ENCODE data around the gene EIF3I.

EIF3I gene

DNA sequence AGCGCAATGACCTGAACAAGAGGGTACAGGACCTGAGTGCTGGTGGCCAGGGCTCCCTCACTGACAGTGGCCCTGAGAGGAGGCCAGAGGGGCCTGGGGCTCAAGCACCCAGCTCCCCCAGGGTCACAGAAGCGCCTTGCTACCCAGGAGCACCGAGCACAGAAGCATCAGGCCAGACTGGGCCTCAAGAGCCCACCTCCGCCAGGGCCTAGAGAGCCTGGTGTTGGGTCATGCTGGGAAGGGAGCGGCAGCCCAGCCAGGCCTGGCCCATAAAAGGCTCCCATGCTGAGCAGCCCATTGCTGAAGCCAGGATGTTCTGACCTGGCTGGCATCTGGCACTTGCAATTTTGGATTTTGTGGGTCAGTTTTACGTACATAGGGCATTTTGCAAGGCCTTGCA is 27.2 kb upstream of the EIF3I start:
- no peak for TF ChIP-seq ZFX (IDR thresholded peaks at IDR 0.05; ENCODE audit: borderline replicate concordance)
- TF ChIP-seq, protein P1, sequence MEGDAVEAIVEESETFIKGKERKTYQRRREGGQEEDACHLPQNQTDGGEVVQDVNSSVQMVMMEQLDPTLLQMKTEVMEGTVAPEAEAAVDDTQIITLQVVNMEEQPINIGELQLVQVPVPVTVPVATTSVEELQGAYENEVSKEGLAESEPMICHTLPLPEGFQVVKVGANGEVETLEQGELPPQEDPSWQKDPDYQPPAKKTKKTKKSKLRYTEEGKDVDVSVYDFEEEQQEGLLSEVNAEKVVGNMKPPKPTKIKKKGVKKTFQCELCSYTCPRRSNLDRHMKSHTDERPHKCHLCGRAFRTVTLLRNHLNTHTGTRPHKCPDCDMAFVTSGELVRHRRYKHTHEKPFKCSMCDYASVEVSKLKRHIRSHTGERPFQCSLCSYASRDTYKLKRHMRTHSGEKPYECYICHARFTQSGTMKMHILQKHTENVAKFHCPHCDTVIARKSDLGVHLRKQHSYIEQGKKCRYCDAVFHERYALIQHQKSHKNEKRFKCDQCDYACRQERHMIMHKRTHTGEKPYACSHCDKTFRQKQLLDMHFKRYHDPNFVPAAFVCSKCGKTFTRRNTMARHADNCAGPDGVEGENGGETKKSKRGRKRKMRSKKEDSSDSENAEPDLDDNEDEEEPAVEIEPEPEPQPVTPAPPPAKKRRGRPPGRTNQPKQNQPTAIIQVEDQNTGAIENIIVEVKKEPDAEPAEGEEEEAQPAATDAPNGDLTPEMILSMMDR (IDR thresholded peaks at IDR 0.05): no peak
- no peak overlapping the region for H3K27ac ChIP-seq

DNA sequence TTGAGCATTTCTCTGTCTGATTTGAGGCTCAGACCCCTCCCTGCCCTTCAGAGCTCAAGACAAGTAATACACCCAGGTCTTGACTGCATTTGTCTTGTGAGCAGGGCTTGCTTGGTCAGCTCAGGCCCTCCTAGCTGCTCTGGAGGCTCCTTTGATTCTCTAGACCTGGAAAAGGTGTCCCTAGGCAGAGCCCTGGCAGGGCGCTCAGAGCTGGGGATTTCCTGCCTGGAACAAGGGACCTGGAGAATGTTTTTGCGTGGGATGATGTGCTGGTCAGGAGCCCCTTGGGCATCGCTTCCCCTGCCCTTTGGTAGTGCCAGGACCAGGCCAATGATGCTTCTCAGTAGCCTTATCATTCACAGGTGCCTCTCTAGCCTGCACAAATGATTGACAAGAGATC is 26.7 kb upstream of the EIF3I start:
- no peak overlapping the region for H3K27ac ChIP-seq
- no peak for TF ChIP-seq ZFX (IDR thresholded peaks at IDR 0.05; ENCODE audit: borderline replicate concordance)
- TF ChIP-seq, protein P1 (IDR thresholded peaks at IDR 0.05): no peak

DNA sequence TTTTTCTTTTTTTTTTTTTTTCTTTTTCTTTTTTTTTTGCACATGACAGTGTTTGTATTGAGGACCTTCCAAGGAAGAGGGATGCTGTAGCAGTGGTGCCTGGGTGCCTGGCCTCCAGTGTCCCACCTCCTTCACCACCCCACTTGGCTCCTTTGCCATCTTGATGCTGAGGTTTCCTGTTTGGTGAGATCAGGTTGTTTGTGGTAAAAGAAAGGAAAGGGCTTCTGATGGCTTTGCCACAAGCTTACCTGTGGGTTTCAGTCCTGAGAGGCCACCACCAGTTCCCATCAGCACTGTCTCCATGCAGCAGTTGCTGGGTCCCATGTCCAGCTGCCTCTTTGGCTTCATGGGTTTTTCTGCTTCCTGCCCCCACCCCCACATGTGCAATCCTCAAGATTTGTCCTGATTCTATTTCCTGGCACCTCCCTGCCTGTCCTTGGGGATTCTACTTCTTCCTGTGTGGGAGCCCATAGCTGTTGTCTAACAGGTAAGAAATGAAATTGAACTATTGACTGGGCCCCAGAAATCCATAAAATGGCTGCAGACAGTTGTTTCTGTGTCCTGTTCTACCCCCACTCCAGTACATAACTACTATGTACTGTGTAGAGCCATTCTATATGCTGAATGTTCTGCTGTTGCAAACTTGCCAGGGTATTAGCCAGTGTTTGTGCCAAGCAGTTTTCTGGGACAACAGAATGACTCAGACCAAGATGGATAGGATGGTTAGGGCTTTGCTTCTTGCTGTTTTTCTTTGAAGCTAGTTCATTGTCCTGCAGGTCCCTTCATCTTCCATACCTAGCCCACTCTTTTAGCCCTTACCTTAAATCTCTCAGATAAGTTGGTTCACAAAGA is 26.0 kb upstream of the EIF3I start:
- no peak for TF ChIP-seq ZFX (IDR thresholded peaks at IDR 0.05; ENCODE audit: borderline replicate concordance)
- TF ChIP-seq, protein P1 (IDR thresholded peaks at IDR 0.05): no peak
- H3K27ac ChIP-seq: no peak overlapping the region

DNA sequence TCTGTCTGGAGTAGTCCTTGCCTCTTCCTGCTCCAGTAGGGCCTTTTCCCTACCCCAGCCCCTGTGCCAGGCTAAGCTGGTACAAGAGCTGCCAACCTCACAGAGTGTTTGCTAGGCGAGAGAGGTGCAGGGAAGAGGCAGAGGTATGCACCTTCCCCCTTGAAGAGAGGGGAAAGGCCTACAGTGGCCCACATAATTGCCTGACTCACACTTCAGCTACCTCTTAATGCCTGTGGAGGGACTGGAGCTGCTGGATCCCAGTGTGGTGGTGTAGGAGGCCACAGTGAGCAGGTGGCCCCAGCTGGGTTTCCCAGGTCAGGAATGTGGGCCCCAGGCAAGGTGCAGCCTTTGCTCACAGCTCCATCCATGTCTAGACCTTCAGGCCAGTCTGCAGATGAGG is 25.1 kb upstream of the EIF3I start:
- TF ChIP-seq ZFX (IDR thresholded peaks at IDR 0.05; ENCODE audit: borderline replicate concordance): no peak
- TF ChIP-seq, protein P1 (IDR thresholded peaks at IDR 0.05): no peak
- H3K27ac ChIP-seq: peak overlapping the region; percentile 80

DNA sequence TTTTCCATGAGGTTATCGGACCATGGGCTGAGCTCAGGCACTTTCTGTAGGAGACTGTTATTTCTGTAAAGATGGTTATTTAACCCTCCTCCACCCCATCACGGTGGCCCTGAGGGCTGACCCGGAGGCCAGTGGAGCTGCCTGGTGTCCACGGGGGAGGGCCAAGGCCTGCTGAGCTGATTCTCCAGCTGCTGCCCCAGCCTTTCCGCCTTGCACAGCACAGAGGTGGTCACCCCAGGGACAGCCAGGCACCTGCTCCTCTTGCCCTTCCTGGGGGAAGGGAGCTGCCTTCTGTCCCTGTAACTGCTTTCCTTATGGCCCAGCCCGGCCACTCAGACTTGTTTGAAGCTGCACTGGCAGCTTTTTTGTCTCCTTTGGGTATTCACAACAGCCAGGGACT is 24.4 kb upstream of the EIF3I start:
- H3K27ac ChIP-seq: peak overlapping the region; percentile 80
- TF ChIP-seq, protein P1 (IDR thresholded peaks at IDR 0.05): no peak
- TF ChIP-seq ZFX (IDR thresholded peaks at IDR 0.05; ENCODE audit: borderline replicate concordance): no peak

DNA sequence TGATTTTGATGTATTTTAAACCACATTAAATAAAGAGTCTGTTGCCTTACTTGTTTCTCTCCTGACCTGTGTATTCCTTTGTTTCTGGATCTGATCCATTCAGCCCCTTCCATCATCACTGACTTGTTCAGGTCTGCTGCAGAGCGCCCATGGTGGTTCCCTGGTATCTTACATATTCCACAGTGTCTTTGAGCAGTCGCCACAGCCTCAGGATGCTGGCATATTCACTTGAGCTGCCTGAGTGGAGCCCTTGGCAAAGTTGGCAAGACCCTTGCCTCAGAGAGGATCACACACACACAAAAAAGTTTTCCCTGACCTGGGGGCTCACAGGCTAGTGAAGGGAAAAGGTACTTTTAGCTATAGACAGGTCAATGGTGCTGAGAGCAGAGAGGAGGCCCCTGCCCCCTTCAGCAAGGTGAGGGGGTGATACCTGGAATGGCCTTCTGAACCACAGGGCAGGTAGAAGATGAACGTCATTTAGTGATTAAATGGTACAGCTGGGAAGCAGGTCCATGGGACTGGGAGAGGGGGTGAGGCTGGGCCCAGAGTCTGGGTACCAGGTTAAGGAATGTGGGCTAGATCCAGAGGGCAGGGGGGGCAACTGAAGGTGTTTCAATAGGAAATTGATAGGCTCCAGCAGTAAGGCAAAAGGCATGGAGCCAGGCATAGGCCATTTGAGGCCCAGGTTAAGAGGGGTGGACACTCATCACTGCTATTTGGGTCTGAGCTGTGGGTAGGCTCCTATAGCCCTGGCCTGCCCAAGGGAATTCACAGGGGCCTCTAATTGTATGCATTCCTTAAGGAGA is 23.8 kb upstream of the EIF3I start:
- TF ChIP-seq, protein P1 (IDR thresholded peaks at IDR 0.05): no peak
- no peak for TF ChIP-seq ZFX (IDR thresholded peaks at IDR 0.05; ENCODE audit: borderline replicate concordance)
- peak overlapping the region; percentile 80 for H3K27ac ChIP-seq

Measured in 22Rv1 (cell line).